Measurements from ENCODE around the gene SLC38A3. TPM values are rescaled to one million over a fixed set of nuclear protein-coding genes. Genes with fewer than 3 reads are reported as not detected.
"Not testable (repeated sequence)": the region's sequence is repeated elsewhere in the genome, so short reads cannot be mapped to it uniquely, and the experiment has no call there.

The SLC38A3 gene
- total and polyA plus RNA-seq, 11 donors = 1.0 to 14.8 (median 8.4) TPM

DNA sequence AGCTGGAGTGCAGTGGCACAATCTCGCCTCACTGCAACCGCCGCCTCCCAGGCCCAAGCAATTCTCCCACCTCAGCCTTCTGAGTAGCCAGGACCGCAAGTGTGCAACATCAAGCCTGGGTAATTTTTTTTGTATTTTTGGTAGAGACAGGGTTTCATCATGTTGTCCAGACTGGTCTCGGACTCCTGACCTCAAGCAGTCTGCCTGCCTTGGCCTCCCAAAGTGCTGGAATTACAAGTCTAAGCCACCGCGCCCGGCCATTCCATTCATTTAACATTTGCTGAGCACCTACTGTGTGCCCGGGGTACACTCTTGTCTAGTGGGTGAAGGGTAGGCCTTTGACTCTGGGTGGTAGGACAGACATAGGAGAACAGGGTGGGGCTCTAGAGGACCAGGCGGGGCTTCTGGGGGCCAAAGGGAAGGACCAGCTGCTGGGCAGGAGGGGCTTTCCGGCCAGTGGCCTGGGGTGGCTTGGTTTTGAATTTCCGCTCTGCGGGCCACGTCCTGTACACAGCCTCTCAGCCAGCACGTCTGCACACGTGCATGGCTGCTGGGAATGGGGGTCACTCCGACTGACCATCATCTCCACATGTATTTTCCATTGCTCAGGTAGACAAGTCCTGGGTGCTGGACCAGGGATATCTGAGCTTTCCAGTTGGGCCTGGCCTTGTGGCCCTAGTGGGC, 2.4 kb downstream of the SLC38A3 start:
- no peak overlapping the region for H3K27ac ChIP-seq
- TF ChIP-seq POLR2A (IDR thresholded peaks at IDR 0.05) = no peak
- TF ChIP-seq, protein P1, sequence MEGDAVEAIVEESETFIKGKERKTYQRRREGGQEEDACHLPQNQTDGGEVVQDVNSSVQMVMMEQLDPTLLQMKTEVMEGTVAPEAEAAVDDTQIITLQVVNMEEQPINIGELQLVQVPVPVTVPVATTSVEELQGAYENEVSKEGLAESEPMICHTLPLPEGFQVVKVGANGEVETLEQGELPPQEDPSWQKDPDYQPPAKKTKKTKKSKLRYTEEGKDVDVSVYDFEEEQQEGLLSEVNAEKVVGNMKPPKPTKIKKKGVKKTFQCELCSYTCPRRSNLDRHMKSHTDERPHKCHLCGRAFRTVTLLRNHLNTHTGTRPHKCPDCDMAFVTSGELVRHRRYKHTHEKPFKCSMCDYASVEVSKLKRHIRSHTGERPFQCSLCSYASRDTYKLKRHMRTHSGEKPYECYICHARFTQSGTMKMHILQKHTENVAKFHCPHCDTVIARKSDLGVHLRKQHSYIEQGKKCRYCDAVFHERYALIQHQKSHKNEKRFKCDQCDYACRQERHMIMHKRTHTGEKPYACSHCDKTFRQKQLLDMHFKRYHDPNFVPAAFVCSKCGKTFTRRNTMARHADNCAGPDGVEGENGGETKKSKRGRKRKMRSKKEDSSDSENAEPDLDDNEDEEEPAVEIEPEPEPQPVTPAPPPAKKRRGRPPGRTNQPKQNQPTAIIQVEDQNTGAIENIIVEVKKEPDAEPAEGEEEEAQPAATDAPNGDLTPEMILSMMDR (IDR thresholded peaks at IDR 0.05) = no peak
- H3K4me3 ChIP-seq = no peak overlapping the region
- no peak for DNase-seq
- no peaks in the 10 kb centered on the region for H3K9me3 ChIP-seq
- H3K36me3 ChIP-seq = no peaks in the 10 kb centered on the region
- WGBS, 4 donors = 93 to 96% (median 95%) methylated on average over 13 to 17 of the region's 17 CpGs
- peaks cover 0 to 28% (median 12%) of the 10 kb centered on the region in 12 donors for H3K4me1 ChIP-seq
- no peak for ATAC-seq
- intact Hi-C loops (cut with DNase I) = no loop called here
- peaks cover 0 to 45% (median 15%) of the 10 kb centered on the region in 9 donors for H3K27me3 ChIP-seq

- intact Hi-C loops (cut with DNase I) = no loop called here
- peaks cover 0 to 28% (median 12%) of the 10 kb centered on the region in 12 donors for H3K4me1 ChIP-seq
- H3K27ac ChIP-seq = no peak overlapping the region
- DNase-seq (peak in 2 of 5 donors; percentile 57 to 67), ATAC-seq (no peak)
- WGBS, 4 donors = 66 to 77% (median 73%) methylated on average over 14 of the region's 14 CpGs
- H3K4me3 ChIP-seq = no peak overlapping the region
- no peaks in the 10 kb centered on the region for H3K36me3 ChIP-seq
- H3K9me3 ChIP-seq = no peaks in the 10 kb centered on the region
- TF ChIP-seq, protein P1 (IDR thresholded peaks at IDR 0.05) = no peak
- no peak for TF ChIP-seq POLR2A (IDR thresholded peaks at IDR 0.05)
- H3K27me3 ChIP-seq = peaks cover 0 to 32% (median 13%) of the 10 kb centered on the region in 9 donors
Measured at GRCh38 chr3:50208677-50209344, 3.7 kb downstream of the SLC38A3 start.

DNA sequence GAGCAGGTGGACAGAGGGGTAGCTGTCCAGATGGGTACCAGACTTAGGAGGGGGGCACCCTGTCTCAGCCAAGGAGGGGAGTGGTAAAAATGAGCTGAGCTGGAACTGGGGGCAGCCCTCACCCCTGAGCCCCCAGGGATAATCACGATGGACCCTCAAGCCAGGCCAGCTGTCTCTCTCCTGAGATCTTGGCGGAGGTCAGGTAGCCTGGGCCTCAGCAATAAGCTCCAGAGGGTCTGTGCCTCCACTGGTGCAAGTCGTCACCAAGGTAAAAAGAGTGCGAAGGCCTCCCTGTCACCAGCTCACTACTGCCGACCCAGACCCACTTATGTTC, 5.1 kb downstream of the SLC38A3 start:
- TF ChIP-seq POLR2A (IDR thresholded peaks at IDR 0.05) = no peak
- TF ChIP-seq, protein P1 (IDR thresholded peaks at IDR 0.05) = no peak
- no peaks in the 10 kb centered on the region for H3K36me3 ChIP-seq
- no peak overlapping the region for H3K4me3 ChIP-seq
- ATAC-seq (no peak), DNase-seq (no peak)
- intact Hi-C loops (cut with DNase I) = no loop called here
- 86 to 91% (median 89%) methylated on average over 5 of the region's 5 CpGs for WGBS, 4 donors
- no peaks in the 10 kb centered on the region for H3K9me3 ChIP-seq
- H3K27me3 ChIP-seq = peaks cover 0 to 19% (median 6%) of the 10 kb centered on the region in 9 donors
- H3K27ac ChIP-seq = no peak overlapping the region
- H3K4me1 ChIP-seq = peaks cover 0 to 16% (median 7%) of the 10 kb centered on the region in 12 donors

DNA sequence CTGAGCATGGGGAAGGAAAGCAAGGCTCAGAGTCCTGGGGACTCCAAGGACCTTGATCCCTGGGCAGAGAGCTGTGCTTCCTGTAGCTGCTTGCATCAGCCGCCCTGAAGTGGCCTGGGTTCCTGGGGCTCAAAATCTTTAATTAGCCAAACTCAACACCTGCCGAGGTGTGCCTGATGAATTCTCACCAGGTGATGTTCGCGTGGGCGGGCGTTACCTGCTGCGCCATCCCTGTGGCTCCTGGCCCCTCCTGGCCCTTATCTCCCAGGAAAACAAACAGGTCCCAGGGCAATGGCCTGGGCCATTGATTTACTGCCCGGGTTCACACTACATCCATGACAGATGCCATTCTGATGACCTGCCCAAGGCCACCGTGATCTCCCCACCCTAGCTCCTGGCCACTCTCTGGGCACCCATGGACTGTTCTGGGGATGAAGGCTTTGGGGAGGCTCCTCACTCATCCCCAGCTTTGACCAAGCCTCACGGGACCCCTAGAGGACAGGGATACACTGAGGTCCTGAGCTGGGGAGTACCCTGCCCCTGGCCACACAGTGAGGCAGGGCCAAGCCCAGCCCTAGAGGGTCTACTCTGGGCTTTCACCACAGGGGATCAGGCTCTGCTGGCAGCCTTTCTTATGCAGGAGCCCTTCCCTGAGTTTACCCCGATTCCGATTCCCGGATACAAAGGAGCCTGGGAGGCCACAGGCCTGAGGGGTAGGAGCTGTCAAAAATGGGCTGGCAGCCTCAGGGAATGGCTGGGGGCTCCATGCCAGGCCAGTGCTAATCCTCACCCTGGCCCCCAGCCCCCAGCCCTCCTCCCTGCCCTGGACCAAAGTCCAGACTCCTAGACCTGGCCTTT, 5.7 kb downstream of the SLC38A3 start:
- intact Hi-C loops (cut with DNase I) = no loop called here
- DNase-seq = no peak
- peaks cover 0 to 13% (median 0%) of the 10 kb centered on the region in 9 donors for H3K27me3 ChIP-seq
- TF ChIP-seq, protein P1 (IDR thresholded peaks at IDR 0.05) = no peak
- TF ChIP-seq POLR2A (IDR thresholded peaks at IDR 0.05) = no peak
- H3K36me3 ChIP-seq = no peaks in the 10 kb centered on the region
- no peak overlapping the region for H3K4me3 ChIP-seq
- 89 to 98% (median 92%) methylated on average over 7 to 13 of the region's 13 CpGs for WGBS, 4 donors
- ATAC-seq = no peak
- H3K9me3 ChIP-seq = no peaks in the 10 kb centered on the region
- peaks cover 0 to 10% (median 2%) of the 10 kb centered on the region in 12 donors for H3K4me1 ChIP-seq
- H3K27ac ChIP-seq = no peak overlapping the region

- ATAC-seq; H3K9me3 ChIP-seq; DNase-seq; H3K36me3 ChIP-seq; H3K27me3 ChIP-seq; H3K4me1 ChIP-seq; H3K4me3 ChIP-seq; intact Hi-C loops (cut with DNase I); H3K27ac ChIP-seq: not testable (repeated sequence)
- 94 to 99% (median 98%) methylated on average over 5 of the region's 5 CpGs for WGBS, 4 donors
Measured at GRCh38 chr3:50211368-50211717, 6.3 kb downstream of the SLC38A3 start.
